Stimulated activated naive CD8-positive, alpha-beta T cell treated with anti-CD3 and anti-CD28 coated beads, Interleukin-15, Interleukin-2, amounts not matched to agents 100 U/mL and 50 U/mL, for 24 hours (primary cell): ENCODE data around the gene PPP1R13B.
"Not testable (repeated sequence)": the region's sequence is repeated elsewhere in the genome, so short reads cannot be mapped to it uniquely, and the experiment has no call there.

ENCODE experiments used
- ATAC-seq: fragments of 150-1000 bp; cut with Tn5 transposase; one replicate; pipeline ENCODE4 v1.10.0; 2021
- DNase-seq: peaks from one replicate; pipeline ENCODE4 v3.0.0; 2021

Gene PPP1R13B, protein sequence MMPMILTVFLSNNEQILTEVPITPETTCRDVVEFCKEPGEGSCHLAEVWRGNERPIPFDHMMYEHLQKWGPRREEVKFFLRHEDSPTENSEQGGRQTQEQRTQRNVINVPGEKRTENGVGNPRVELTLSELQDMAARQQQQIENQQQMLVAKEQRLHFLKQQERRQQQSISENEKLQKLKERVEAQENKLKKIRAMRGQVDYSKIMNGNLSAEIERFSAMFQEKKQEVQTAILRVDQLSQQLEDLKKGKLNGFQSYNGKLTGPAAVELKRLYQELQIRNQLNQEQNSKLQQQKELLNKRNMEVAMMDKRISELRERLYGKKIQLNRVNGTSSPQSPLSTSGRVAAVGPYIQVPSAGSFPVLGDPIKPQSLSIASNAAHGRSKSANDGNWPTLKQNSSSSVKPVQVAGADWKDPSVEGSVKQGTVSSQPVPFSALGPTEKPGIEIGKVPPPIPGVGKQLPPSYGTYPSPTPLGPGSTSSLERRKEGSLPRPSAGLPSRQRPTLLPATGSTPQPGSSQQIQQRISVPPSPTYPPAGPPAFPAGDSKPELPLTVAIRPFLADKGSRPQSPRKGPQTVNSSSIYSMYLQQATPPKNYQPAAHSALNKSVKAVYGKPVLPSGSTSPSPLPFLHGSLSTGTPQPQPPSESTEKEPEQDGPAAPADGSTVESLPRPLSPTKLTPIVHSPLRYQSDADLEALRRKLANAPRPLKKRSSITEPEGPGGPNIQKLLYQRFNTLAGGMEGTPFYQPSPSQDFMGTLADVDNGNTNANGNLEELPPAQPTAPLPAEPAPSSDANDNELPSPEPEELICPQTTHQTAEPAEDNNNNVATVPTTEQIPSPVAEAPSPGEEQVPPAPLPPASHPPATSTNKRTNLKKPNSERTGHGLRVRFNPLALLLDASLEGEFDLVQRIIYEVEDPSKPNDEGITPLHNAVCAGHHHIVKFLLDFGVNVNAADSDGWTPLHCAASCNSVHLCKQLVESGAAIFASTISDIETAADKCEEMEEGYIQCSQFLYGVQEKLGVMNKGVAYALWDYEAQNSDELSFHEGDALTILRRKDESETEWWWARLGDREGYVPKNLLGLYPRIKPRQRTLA

GRCh38 chr14:103847451-103848174 is at the start of gene PPP1R13B:
TSS of gene PPP1R13B (minus strand) at chr14:103847575. CDS start at chr14:103847307, 268 bp downstream.
- ATAC-seq: peak; percentile 97
- peak; percentile 97 for DNase-seq

GRCh38 chr14:103896578-103896977 is 49.2 kb upstream of the PPP1R13B start:
- ATAC-seq (no peak), DNase-seq (no peak)

GRCh38 chr14:103894723-103895059 is 47.3 kb upstream of the PPP1R13B start:
- ATAC-seq: no peak
- DNase-seq: no peak

DNA sequence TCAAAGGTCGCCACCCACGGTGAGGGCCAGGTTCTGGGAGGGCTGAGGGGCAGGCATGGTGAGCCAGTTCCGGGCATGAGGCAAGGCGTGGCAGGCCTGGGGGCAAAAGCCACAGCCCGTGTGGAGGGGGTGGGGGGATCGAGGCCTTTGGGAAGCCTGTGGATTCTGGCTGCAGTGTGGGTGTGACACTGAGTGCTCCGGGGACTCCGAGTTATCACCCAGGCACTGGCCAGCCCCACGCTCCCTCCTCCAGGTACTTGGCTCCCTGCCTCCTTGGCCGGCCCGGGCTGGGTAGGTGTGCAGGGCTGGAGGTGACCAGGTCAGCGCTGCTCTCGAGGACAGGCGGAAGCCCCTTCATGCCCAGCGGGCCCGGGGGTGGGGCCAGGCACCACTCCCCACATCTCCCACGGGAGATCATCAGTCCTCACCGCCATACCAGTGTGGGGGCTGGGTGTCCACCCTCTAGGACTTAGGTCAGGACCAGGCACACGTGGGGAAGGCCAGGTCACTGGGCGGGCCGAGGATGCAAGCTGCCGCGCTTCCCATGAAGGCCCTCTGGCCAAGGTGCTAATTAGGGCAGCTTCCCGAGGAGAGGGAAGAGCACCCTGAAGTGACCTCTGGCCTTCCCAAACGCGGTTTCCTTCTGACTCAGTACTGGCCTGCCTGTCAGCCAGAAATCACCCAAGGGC is 46.8 kb upstream of the PPP1R13B start:
- ATAC-seq (no peak), DNase-seq (no peak)

GRCh38 chr14:103892247-103892646 is 44.9 kb upstream of the PPP1R13B start:
- ATAC-seq (no peak), DNase-seq (no peak)

- DNase-seq (no peak), ATAC-seq (no peak)
Measured at GRCh38 chr14:103891667-103892215, 44.4 kb upstream of the PPP1R13B start.

- DNase-seq (no peak), ATAC-seq (no peak)
Measured at GRCh38 chr14:103890821-103891666, 43.7 kb upstream of the PPP1R13B start.

DNA sequence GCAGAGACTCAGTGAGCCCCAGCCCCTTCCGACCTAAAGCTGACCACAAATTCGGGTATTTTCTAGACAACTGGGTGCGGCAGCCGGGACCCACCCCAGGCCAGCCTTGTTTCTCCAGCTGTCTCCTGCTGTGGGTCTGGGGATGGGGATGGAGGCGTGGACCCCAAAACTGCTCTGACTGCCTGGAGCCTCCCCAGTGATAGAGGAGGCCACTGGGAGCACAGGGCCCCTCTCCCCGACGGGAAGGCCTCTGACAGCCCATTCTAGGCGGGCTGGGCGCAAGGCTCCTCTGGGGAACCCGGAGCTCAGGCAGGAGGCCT is 42.6 kb upstream of the PPP1R13B start:
- ATAC-seq: no peak
- no peak for DNase-seq

GRCh38 chr14:103889313-103890051 is 42.1 kb upstream of the PPP1R13B start:
- ATAC-seq (no peak), DNase-seq (no peak)

DNA sequence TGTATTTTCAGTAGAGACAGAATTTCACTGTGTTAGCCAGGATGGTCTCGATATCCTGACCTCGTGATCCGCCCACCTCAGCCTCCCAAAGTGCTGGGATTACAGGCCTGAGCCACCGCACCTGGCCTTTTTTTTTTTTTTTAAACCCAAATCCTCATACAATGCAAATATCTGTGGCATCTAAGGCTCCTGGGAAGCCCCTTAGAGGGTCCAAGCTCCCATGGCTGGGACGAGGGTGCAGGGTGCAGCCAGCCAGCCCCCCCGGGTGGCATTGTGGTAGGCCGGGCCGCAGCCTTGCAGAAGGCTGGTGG is 41.6 kb upstream of the PPP1R13B start:
- not testable (repeated sequence) for ATAC-seq

DNA sequence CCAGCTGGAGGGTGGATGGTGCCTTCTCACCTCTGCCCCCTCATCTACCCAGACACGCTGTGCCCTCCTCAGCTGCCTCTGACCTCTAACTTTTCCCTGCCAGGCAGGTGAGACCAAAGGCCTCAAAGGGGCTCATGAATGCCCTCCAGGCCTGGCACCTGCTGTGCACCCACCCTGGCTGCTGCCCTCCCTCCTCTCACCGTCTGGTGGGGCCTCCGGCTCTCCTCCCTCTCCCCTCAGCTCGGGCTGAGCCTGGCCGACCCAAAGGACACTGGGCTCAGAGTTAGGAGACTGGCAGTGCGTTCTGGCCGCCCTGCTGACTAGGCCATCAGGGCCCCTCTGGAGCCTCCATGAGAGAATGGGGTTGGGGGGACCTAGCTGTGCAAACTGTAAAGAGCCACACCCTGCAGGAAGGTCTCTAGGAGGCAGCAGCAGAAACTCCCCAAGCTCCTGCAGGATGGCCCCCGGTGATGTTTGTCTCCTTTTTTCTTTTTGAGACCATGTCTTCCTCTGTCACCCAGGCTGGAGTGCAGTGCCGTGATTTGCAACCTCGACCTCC is 40.3 kb upstream of the PPP1R13B start:
- no peak for ATAC-seq
- no peak for DNase-seq

More for the DNA sequence above, 41.6 kb upstream of the PPP1R13B start:
- not testable (repeated sequence) for DNase-seq

- DNase-seq: no peak
- no peak for ATAC-seq
Measured at GRCh38 chr14:103887170-103887501, 39.8 kb upstream of the PPP1R13B start.

DNA sequence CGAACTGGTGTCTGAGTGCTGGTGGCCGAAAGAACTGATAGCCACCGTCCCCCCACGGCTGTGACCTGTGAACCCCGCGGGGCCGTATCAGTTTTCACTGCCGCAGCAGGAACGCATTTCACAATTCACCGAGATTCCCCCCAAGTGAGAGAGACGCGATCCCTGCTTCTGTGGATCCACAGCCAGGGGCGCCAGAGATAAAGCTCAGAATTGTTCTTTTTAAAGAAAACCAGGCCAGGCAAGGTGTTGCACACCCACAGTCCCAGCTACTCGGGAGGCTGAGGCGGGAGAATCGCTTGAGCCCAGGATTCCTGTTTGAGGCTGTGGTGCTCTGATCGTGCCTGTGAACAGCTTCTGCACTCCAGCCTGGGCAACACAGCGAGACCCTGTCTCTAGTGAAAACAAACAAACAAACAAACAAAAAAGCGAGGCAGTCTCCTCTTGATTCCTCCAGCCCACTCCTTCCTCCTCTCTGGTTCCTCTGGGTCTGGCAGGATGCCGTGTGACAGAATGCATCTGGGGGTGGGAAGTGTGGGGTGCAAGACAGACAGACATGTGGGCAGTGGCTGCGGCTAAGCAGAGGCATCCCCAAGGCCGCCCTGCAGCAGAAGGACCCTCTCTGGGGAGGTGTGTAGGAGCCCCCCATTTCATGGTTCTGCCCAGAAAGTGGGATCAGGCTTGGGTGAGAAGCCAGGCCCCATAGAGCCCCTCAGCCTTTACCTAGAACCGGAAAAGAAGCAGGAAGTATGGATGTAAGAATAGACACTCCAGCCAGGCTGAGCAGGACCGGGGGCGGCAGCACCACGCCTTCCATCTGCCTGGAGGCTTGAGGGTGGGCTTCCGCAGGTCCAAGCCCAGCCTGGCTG is 39.2 kb upstream of the PPP1R13B start:
- ATAC-seq (no peak), DNase-seq (no peak)

GRCh38 chr14:103885509-103885932 is 38.1 kb upstream of the PPP1R13B start:
- ATAC-seq (no peak), DNase-seq (no peak)

- ATAC-seq (no peak), DNase-seq (no peak)
Measured at GRCh38 chr14:103884854-103885253, 37.5 kb upstream of the PPP1R13B start.

- DNase-seq (no peak), ATAC-seq (no peak)
Measured at GRCh38 chr14:103883263-103883523, 35.8 kb upstream of the PPP1R13B start.

- no peak for DNase-seq
- ATAC-seq: no peak
Measured at GRCh38 chr14:103882503-103883262, 35.3 kb upstream of the PPP1R13B start.
